Transverse colon (tissue), 4 donors: ENCODE measurements around the gene SIM2. TPM values are rescaled to one million over a fixed set of nuclear protein-coding genes. Genes with fewer than 3 reads are reported as not detected.

Experiments
- DNase-seq: peaks from one replicate; pipeline ENCODE4 v3.0.0-alpha.2; 2019
- H3K27ac ChIP-seq, 4 donors: fragments of 200-600 bp; sonication (generic); 2 replicates each; pipeline ENCODE4 v1.5.1; 2016 to 2018; ENCODE audit warnings: inconsistent platforms in 4 of 4
- H3K27me3 ChIP-seq: fragments of 200-600 bp; sonication (generic); 2 replicates; pipeline ENCODE4 v1.5.1; 2017; ENCODE audit warnings: inconsistent platforms
- H3K36me3 ChIP-seq, 4 donors: fragments of 200-600 bp; sonication (generic); 2 replicates each; pipeline ENCODE4 v1.5.1; 2017 to 2019; ENCODE audit warnings: inconsistent platforms in 4 of 4
- H3K4me1 ChIP-seq, 4 donors: fragments of 200-600 bp; sonication (generic); 2 replicates each; pipeline ENCODE4 v1.5.1; 2017 to 2020; ENCODE audit warnings: inconsistent platforms in 4 of 4
- H3K4me3 ChIP-seq, 4 donors: fragments of 200-600 bp; sonication (generic); 1 replicate in 1 of 4; 2 replicates in 3 of 4; pipeline versions ENCODE4 v1.5.1 to v1.6.1; 2017 to 2019; ENCODE audit warnings: inconsistent platforms in 4 of 4
- H3K9me3 ChIP-seq, 2 donors: fragments of 200-600 bp; sonication (generic); 2 replicates each; pipeline ENCODE4 v1.5.1; 2017 to 2019; ENCODE audit warnings: inconsistent platforms in 2 of 2
- CTCF ChIP-seq, 5 experiments: fragments of 200-600 bp in 3 of 5; fragments of 450-650 bp in 2 of 5; sonication (generic) in 3 of 5; IDR thresholded peaks; 1 replicate in 2 of 5; 2 replicates in 3 of 5; pipeline ENCODE4 v1.5.1; 2016 to 2017; ENCODE audit warnings: antibody characterized with exemption in 5 of 5, inconsistent platforms in 3 of 5, mild to moderate bottlenecking in 2 of 5, moderate library complexity in 1 of 5
- EP300 ChIP-seq: sonication (generic); formaldehyde crosslinking; IDR thresholded peaks from one replicate; pipeline ENCODE4 v1.6.1; 2017; ENCODE audit warnings: antibody characterized with exemption, low read depth
- POLR2A ChIP-seq: fragments of 450-650 bp; IDR thresholded peaks from one replicate; pipeline ENCODE4 v1.6.1; 2016; ENCODE audit warnings: antibody characterized with exemption, mild to moderate bottlenecking, moderate library complexity
- POLR2AphosphoS5 ChIP-seq, 3 donors: sonication (generic); formaldehyde crosslinking; IDR thresholded peaks; one replicate each; pipeline ENCODE4 v1.6.1; 2016; ENCODE audit warnings: antibody characterized with exemption in 3 of 3
- WGBS, 2 donors: methylation state at CpG; one replicate each; pipeline ENCODE4 v1.1.5; 2018; ENCODE audit warnings: low coverage in 1 of 2; 5-methylcytosine and 5-hydroxymethylcytosine counted together
- in situ Hi-C, 4 donors: fragments of 200-750 bp; cut with MboI; loops; one replicate each; pipeline versions ENCODE4 v1.15.0 to v1.15.1; 2017; ENCODE audit warnings: low sequenced_read_pairs in 3 of 4, low pct_ligation_motif_present in 1 of 4, low pct_unique_long_range_greater_than_20kb in 1 of 4
- intact Hi-C: fragments of 100-400 bp; cut with DNase I; formaldehyde crosslinking; loops from one replicate; pipeline ENCODE4 v1.15.1; 2023; ENCODE audit warnings: low total_unique reads
- total RNA-seq, 4 donors: library from RNA; depleted of rRNA; stranded (reverse); fragments of >200 nt; gene quantifications; one replicate each; pipeline ENCODE4 v1.1.0, GENCODE V29; 2016

SIM2 gene
- total RNA-seq, 4 donors from 2014 or later = 0.32 TPM; not detected in 3

- in situ Hi-C loops (no loop called here), intact Hi-C loops (loop anchor here (10.0 kb wide), 1 partner anchor 1496 kb away; no protein-coding TSS in a partner anchor)
- WGBS, 2 donors = 5% methylated on average over 40 of the region's 44 CpGs; no CpG with 5 or more reads in 1 of the 2 donors
- Histone ChIP-seq H3K4me1 (peaks cover 13 to 57% (median 34%) of the 10 kb centered on the region in 4 donors), H3K9me3 (no peaks in the 10 kb centered on the region), H3K27ac (no peak overlapping the region), H3K27me3 (peaks cover 100% of the 10 kb centered on the region), H3K4me3 (peak overlapping the region in 1 of 4 donors; percentile 27), H3K36me3 (no peaks in the 10 kb centered on the region)
- TF ChIP-seq POLR2AphosphoS5 (IDR thresholded peaks at IDR 0.05) (no peak), CTCF (IDR thresholded peaks at IDR 0.05) (no peak), EP300 (no peak), POLR2A (no peak)
- no peak for DNase-seq
Measured at GRCh38 chr21:36708286-36709029, 9.5 kb downstream of the SIM2 start.

GRCh38 chr21:36709030-36709867 lies 10.3 kb downstream of the SIM2 start:
- Histone ChIP-seq H3K4me1 (peaks cover 13 to 55% (median 34%) of the 10 kb centered on the region in 4 donors), H3K27ac (no peak overlapping the region), H3K36me3 (no peaks in the 10 kb centered on the region), H3K9me3 (no peaks in the 10 kb centered on the region), H3K4me3 (peak overlapping the region in 1 of 4 donors; percentile 27), H3K27me3 (peaks cover 100% of the 10 kb centered on the region)
- TF ChIP-seq POLR2AphosphoS5 (IDR thresholded peaks at IDR 0.05) = no peak
- no peak for TF ChIP-seq POLR2A
- TF ChIP-seq EP300 = no peak
- no peak for TF ChIP-seq CTCF (IDR thresholded peaks at IDR 0.05)
- in situ Hi-C loops (no loop called here), intact Hi-C loops (loop anchor here (10.0 kb wide), 1 partner anchor 1496 kb away; no protein-coding TSS in a partner anchor)
- no peak for DNase-seq
- WGBS, 2 donors = 11 to 37% methylated on average over 3 to 26 of the region's 55 CpGs

- peak overlapping the region in 1 of 4 donors; percentile 5 for H3K4me3 ChIP-seq
- peak; percentile 4 for DNase-seq
- H3K36me3 ChIP-seq = no peaks in the 10 kb centered on the region
- intact Hi-C loops = loop anchor here (10.0 kb wide), 1 partner anchor 1495 kb away; no protein-coding TSS in a partner anchor
- H3K27ac ChIP-seq = no peak overlapping the region
- H3K4me1 ChIP-seq = peaks cover 10 to 47% (median 26%) of the 10 kb centered on the region in 4 donors
- in situ Hi-C loops = no loop called here
- peaks cover 100% of the 10 kb centered on the region for H3K27me3 ChIP-seq
- WGBS, 2 donors = 14% methylated on average over 38 of the region's 38 CpGs; no CpG with 5 or more reads in 1 of the 2 donors
- TF ChIP-seq CTCF (IDR thresholded peaks at IDR 0.05) (no peak), POLR2A (no peak), POLR2AphosphoS5 (IDR thresholded peaks at IDR 0.05) (no peak), EP300 (no peak)
- no peaks in the 10 kb centered on the region for H3K9me3 ChIP-seq
Measured at GRCh38 chr21:36709868-36710728, 11.2 kb downstream of the SIM2 start.
